ENCODE results near the gene CYCS. TPM values are rescaled to one million over a fixed set of nuclear protein-coding genes. Genes with fewer than 3 reads are reported as not detected.
A peak's percentile ranks its signal among the peaks of the same experiment; 100 is the strongest.

The CYCS gene
- total and polyA plus RNA-seq, 2 of the 8 experiments (the other 6 are each of a cell fraction or from before 2014, with no cell fraction given) = 48.6 to 229 TPM

DNA sequence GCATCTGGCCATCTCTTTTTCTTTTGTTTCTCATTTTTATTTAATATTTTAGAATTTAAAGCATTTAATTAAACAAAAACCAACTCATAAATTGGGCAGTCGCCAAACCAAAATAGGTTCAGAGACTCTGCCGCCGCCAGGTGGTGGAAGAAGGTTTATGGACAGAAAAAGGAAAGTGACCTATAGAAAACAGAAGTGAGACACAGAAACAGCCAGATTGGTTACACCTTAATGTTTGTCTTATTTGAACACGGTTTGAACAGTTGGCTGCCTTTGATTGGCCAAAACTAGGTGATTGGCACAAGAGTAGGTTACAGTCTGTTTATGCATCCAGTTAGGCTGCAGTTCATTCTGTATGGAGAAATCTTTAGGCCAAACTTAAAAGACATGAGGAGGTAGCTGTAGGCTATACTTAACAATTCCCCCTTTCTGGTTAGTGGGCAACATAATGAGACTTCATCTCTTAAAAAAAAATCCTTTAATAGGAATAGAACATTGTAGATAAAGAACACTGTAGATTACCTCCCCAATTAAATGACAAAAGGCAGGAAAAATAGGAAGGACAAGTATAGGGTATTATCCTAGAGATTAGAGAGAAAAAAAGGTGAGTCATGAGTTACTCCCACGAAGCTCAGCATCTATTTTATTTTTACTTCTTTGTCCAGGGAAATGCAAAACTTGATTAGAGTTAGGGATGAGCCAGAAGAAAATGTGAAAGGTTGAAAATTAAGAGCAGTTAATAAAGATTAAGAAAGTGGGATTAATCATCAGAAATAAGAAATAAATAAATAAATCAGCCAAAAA, 23.9 kb upstream of the CYCS start:
- Histone ChIP-seq H3K14ac (ENCODE audit: insufficient read length) (no peak overlapping the region), H4K5ac (ENCODE audit: insufficient read length, low read depth, low read length) (no peak overlapping the region), H2BK5ac (ENCODE audit: low read depth, low read length) (no peak overlapping the region), H4K8ac (ENCODE audit: extremely low read depth, insufficient read depth, low read length) (no peak overlapping the region), H3K79me2 (ENCODE audit: control insufficient read depth in 1 of 2, insufficient read depth in 2 of 2, low read length in 2 of 2) (no peaks in the 10 kb centered on the region), H3K4me1 (replicated peaks in 1 of 4; ENCODE audit: control insufficient read depth in 3 of 4, insufficient read depth in 4 of 4, low read length in 3 of 4) (peaks cover 0 to 5% (median 1%) of the 10 kb centered on the region in 4 experiments; a peak in 2 of 7 replicates), H2AK5ac (ENCODE audit: low read depth, low read length) (no peak overlapping the region), H2BK15ac (ENCODE audit: low read length) (no peak overlapping the region), H2BK20ac (ENCODE audit: low read length) (no peak overlapping the region), H3K9ac (replicated peaks in 1 of 4; ENCODE audit: extremely low read depth in 1 of 4, low read depth in 3 of 4, low read length in 3 of 4) (no peak overlapping the region; a peak in 1 of 7 replicates), H3K4ac (replicated peaks; ENCODE audit: insufficient read length, low read depth, low read length) (no peak overlapping the region), H3K27ac (ENCODE audit: low read depth, low read length) (no peak overlapping the region), H2AFZ (ENCODE audit: low read length) (peak overlapping the region; percentile 91; the same call in 1 of the 2 replicates), H4K20me1 (replicated peaks in 1 of 2; ENCODE audit: control insufficient read depth in 1 of 2, insufficient read depth in 2 of 2, low read length in 2 of 2) (peaks cover 0 to 1% of the 10 kb centered on the region in 2 experiments), H2BK12ac (ENCODE audit: low read depth, low read length) (no peak overlapping the region), H3K36me3 (ENCODE audit: control insufficient read depth in 2 of 4, insufficient read depth in 4 of 4, low read length in 3 of 4) (no peaks in the 10 kb centered on the region), H4K91ac (replicated peaks; ENCODE audit: insufficient read length, low read length) (no peak overlapping the region), H3K23me2 (ENCODE audit: low read depth, low read length) (no peaks in the 10 kb centered on the region), H3K79me1 (ENCODE audit: low read depth, low read length) (no peaks in the 10 kb centered on the region), H3K56ac (replicated peaks; ENCODE audit: insufficient read length, low read depth, low read length) (no peak overlapping the region), H2BK120ac (replicated peaks; ENCODE audit: low read depth, low read length) (no peak overlapping the region), H3K27me3 (replicated peaks in 1 of 4; ENCODE audit: control insufficient read depth in 3 of 4, extremely low read depth in 1 of 4, insufficient read depth in 3 of 4, low read length in 3 of 4) (no peaks in the 10 kb centered on the region), H3K4me3 (ENCODE audit: extremely low read depth in 1 of 4, insufficient read depth in 2 of 4, low read depth in 3 of 4, low read length in 4 of 4) (no peak overlapping the region; a peak in 1 of 8 replicates), H3K23ac (ENCODE audit: insufficient read length) (no peak overlapping the region), H3K9me3 (ENCODE audit: insufficient read depth in 2 of 2, low read depth in 1 of 2, low read length in 1 of 2) (no peaks in the 10 kb centered on the region), H3K18ac (ENCODE audit: extremely low read depth, low read length) (no peak overlapping the region), H3K4me2 (ENCODE audit: insufficient read depth in 1 of 2, low read depth in 2 of 2, low read length in 2 of 2) (0 out of 4 replicates have a peak overlapping the region, but pooled peaks of 1 of the 2 experiments have one; percentile 9)
- POLR2A ChIA-PET (ENCODE audit: partially characterized antibody) = interaction anchor here (1.0 to 2.7 kb wide), 4 partner anchors 18 to 31 kb away, joined by 4 to 31 read pairs (median 6); partner anchors contain the start of gene CYCS
- peak; percentile 45 for FAIRE-seq
- DNase-seq (ENCODE audit: low read depth in 1 of 2, low spot score in 2 of 2) = no peak
- 81% methylated on average over 5 of the region's 5 CpGs; no CpG with 5 or more reads in 1 of the 2 experiments for WGBS, 2 experiments (ENCODE audit: extremely low coverage in 1 of 2, insufficient coverage in 1 of 2, insufficient read length in 1 of 2, insufficient replicate concordance in 2 of 2, low coverage in 1 of 2, low lambda C conversion rate in 2 of 2, missing lambda C conversion rate in 1 of 2)
- CTCF ChIA-PET (ENCODE audit: partially characterized antibody) = interaction anchor here (1.3 to 2.1 kb wide), 3 partner anchors 12 to 50 kb away, joined by 6 to 9 read pairs (median 8); no protein-coding TSS in a partner anchor
- TF ChIP-seq GTF2F1 (IDR thresholded peaks at IDR 0.05; ENCODE audit: borderline replicate concordance, low read depth, low read length) = no peak
- no peak for TF ChIP-seq HDAC2 (IDR thresholded peaks at IDR 0.05; ENCODE audit: borderline replicate concordance in 1 of 2, low read depth in 2 of 2, low read length in 2 of 2)
- no peak for TF ChIP-seq SUZ12 (IDR thresholded peaks at IDR 0.05; ENCODE audit: low read length)
- no peak for TF ChIP-seq MAFK (IDR thresholded peaks at IDR 0.05; ENCODE audit: low read depth, low read length)
- TF ChIP-seq, protein P1, sequence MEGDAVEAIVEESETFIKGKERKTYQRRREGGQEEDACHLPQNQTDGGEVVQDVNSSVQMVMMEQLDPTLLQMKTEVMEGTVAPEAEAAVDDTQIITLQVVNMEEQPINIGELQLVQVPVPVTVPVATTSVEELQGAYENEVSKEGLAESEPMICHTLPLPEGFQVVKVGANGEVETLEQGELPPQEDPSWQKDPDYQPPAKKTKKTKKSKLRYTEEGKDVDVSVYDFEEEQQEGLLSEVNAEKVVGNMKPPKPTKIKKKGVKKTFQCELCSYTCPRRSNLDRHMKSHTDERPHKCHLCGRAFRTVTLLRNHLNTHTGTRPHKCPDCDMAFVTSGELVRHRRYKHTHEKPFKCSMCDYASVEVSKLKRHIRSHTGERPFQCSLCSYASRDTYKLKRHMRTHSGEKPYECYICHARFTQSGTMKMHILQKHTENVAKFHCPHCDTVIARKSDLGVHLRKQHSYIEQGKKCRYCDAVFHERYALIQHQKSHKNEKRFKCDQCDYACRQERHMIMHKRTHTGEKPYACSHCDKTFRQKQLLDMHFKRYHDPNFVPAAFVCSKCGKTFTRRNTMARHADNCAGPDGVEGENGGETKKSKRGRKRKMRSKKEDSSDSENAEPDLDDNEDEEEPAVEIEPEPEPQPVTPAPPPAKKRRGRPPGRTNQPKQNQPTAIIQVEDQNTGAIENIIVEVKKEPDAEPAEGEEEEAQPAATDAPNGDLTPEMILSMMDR (IDR thresholded peaks at IDR 0.05; ENCODE audit: control extremely low read depth in 1 of 3, insufficient read depth in 1 of 3, low read depth in 1 of 3, low read length in 3 of 3) = peak in 2 of 3 experiments; percentile 3 to 11; a peak in 2 of 4 replicates
- no peak for TF ChIP-seq SP1 (IDR thresholded peaks at IDR 0.05; ENCODE audit: low read depth, low read length)
- TF ChIP-seq JUND (IDR thresholded peaks at IDR 0.05; ENCODE audit: low read length) = no peak
- TF ChIP-seq CREB1 (IDR thresholded peaks at IDR 0.05) = no peak
